Measurements from ENCODE around the gene SIX4. TPM values are rescaled to one million over a fixed set of nuclear protein-coding genes. Genes with fewer than 3 reads are reported as not detected.

The SIX4 gene
- total and polyA plus RNA-seq, 12 donors = 0.16 to 1.5 (median 0.76) TPM

DNA sequence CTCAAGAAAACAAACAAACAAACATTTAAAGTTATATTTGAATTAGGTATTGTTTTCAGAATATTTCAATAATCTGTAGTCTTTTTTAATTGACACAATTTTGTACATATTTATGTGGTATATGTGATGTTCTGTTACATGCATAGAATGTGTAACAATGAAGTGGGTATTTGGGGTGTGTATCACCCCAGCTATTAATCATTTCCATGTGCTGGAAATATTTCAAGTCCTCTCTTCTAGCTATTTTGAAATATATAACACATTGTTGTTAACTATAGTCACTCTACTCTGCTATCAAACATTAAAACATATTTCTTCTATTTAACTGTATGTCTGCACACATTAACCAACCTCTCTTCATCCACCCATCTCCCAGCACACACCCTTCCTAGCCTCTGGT, 42.9 kb downstream of the SIX4 start:
- H3K27me3 ChIP-seq = peaks cover 0 to 11% (median 0%) of the 10 kb centered on the region in 7 donors
- H3K9me3 ChIP-seq = peaks cover 0 to 18% (median 0%) of the 10 kb centered on the region in 11 donors
- no peaks in the 10 kb centered on the region for H3K36me3 ChIP-seq
- ATAC-seq (no peak), DNase-seq (no peak)
- H3K4me1 ChIP-seq = no peaks in the 10 kb centered on the region
- intact Hi-C loops (cut with DNase I) = no loop called here
- no peak overlapping the region for H3K4me3 ChIP-seq
- no peak overlapping the region for H3K27ac ChIP-seq
- TF ChIP-seq, protein P1, sequence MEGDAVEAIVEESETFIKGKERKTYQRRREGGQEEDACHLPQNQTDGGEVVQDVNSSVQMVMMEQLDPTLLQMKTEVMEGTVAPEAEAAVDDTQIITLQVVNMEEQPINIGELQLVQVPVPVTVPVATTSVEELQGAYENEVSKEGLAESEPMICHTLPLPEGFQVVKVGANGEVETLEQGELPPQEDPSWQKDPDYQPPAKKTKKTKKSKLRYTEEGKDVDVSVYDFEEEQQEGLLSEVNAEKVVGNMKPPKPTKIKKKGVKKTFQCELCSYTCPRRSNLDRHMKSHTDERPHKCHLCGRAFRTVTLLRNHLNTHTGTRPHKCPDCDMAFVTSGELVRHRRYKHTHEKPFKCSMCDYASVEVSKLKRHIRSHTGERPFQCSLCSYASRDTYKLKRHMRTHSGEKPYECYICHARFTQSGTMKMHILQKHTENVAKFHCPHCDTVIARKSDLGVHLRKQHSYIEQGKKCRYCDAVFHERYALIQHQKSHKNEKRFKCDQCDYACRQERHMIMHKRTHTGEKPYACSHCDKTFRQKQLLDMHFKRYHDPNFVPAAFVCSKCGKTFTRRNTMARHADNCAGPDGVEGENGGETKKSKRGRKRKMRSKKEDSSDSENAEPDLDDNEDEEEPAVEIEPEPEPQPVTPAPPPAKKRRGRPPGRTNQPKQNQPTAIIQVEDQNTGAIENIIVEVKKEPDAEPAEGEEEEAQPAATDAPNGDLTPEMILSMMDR (IDR thresholded peaks at IDR 0.05) = no peak

DNA sequence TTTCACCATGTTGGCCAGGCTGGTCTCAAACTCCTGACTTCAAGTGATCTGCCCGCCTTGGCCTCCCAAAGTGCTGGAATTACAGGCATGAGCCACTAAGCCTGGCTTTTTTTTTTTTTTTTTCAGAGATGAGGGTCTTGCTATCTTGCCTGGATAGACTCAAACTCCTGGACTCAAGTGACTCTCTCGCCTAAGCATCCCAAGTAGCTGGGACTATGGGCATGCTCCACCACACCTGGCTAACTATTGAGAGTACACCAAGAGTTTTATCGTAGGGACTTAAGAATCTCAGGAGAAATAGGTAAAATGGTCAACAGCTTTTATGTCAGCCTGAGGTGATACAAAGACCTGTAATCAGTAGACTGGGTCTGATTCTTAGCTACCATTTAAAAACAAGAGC, 43.6 kb downstream of the SIX4 start:
- WGBS, 2 donors = 78 to 81% methylated on average over 3 of the region's 3 CpGs
- Histone ChIP-seq H3K27ac (no peak overlapping the region), H3K4me3 (no peak overlapping the region), H3K27me3 (peaks cover 0 to 11% (median 0%) of the 10 kb centered on the region in 7 donors), H3K9me3 (peaks cover 0 to 18% (median 0%) of the 10 kb centered on the region in 11 donors), H3K36me3 (no peaks in the 10 kb centered on the region), H3K4me1 (no peaks in the 10 kb centered on the region)
- intact Hi-C loops (cut with DNase I) = no loop called here
- ATAC-seq (no peak), DNase-seq (no peak)
- TF ChIP-seq, protein P1 (IDR thresholded peaks at IDR 0.05) = no peak

DNA sequence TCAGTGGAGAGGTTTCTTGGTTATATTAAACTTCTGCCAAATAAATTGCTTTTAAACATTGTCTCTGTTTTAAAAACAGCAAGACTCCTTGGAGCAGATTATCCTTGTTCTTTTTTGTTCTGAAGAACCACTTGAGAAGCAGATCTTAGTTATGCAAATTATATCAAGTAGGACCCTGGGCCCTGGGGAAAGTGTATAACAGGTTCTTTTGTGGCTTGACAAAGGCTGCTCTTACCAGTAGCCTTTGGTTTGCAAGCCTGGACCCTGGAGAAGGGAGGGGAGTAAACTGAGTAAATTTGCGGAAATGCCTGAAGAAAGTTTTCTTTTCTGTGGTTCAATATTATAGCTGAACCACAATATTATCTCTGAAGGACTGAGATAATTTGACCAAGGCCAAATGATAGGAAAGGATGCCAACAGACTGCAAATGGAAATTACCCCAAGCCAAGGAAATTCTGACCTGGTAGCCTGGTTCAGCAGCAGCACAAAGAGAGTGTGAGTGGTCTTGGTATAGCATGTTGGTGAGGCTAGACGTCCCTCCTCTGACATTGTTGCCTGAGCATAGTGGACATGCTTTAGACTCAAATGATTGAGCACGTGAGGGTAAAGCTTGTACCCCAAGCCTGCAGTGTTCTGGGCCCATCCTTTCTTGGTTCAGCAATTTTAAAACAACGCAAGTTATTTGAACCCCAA, 44.4 kb downstream of the SIX4 start:
- Histone ChIP-seq H3K27me3 (peaks cover 0 to 11% (median 0%) of the 10 kb centered on the region in 7 donors), H3K9me3 (peaks cover 0 to 18% (median 0%) of the 10 kb centered on the region in 11 donors), H3K4me3 (no peak overlapping the region), H3K27ac (no peak overlapping the region), H3K36me3 (no peaks in the 10 kb centered on the region), H3K4me1 (no peaks in the 10 kb centered on the region)
- TF ChIP-seq, protein P1 (IDR thresholded peaks at IDR 0.05) = no peak
- DNase-seq (no peak), ATAC-seq (no peak)
- intact Hi-C loops (cut with DNase I) = no loop called here
- WGBS, 2 donors = 66 to 77% methylated on average over 4 of the region's 4 CpGs

DNA sequence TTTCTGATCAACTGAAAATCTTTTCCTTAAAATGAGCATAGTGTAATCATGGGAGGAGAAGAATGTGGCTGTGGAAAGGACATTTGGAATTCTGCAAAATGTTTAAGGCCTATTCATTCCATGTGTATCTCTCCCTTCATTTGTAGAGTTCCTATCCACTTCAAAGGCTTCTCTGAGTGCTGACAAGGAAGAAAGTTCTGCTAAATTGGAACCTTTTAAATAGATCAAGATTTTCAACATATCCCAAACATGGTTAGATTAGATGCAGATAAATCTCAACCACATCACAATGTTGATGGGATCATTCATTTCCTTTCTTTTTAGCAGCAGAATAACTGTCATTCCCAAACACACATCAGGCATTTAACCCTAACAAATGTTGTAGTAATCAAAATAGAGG, 46.5 kb downstream of the SIX4 start:
- TF ChIP-seq, protein P1 (IDR thresholded peaks at IDR 0.05) = no peak
- no peak overlapping the region for H3K27ac ChIP-seq
- intact Hi-C loops (cut with DNase I) = no loop called here
- no peaks in the 10 kb centered on the region for H3K4me1 ChIP-seq
- ATAC-seq (no peak), DNase-seq (no peak)
- H3K36me3 ChIP-seq = no peaks in the 10 kb centered on the region
- peaks cover 0 to 11% (median 0%) of the 10 kb centered on the region in 7 donors for H3K27me3 ChIP-seq
- no peak overlapping the region for H3K4me3 ChIP-seq
- H3K9me3 ChIP-seq = peaks cover 0 to 7% (median 0%) of the 10 kb centered on the region in 11 donors

Measured in heart right ventricle (tissue), 16 donors.